Progenitor cell of endocrine pancreas (in vitro differentiated cells): Measurements from ENCODE around the gene SAPCD1. TPM values are rescaled to one million over a fixed set of nuclear protein-coding genes. Genes with fewer than 3 reads are reported as not detected.
A peak's percentile ranks its signal among the peaks of the same experiment; 100 is the strongest.

Experiments used
- DNase-seq: peaks from one replicate; pipeline ENCODE4 v3.0.0; 2021; ENCODE audit warnings: low spot score; ENCODE audit not compliant: unreplicated experiment
- H3K27ac Mint-ChIP-seq: 2 replicates; pipeline ENCODE4 v1.8.0; 2021; ENCODE audit warnings: mild to moderate bottlenecking, moderate library complexity, mixed read lengths
- H3K27me3 Mint-ChIP-seq: 2 replicates; pipeline ENCODE4 v1.8.0; 2021; ENCODE audit warnings: mixed read lengths
- H3K36me3 Mint-ChIP-seq: 2 replicates; pipeline ENCODE4 v1.8.0; 2022; ENCODE audit warnings: mixed read lengths; ENCODE audit not compliant: insufficient read depth
- H3K4me1 Mint-ChIP-seq: 2 replicates; pipeline ENCODE4 v1.8.0; 2021; ENCODE audit warnings: low read depth, mixed read lengths
- H3K4me3 Mint-ChIP-seq: 2 replicates; pipeline ENCODE4 v1.8.0; 2021; ENCODE audit warnings: low read depth, mild to moderate bottlenecking, moderate library complexity, mixed read lengths
- H3K9me3 Mint-ChIP-seq: 2 replicates; pipeline ENCODE4 v1.8.0; 2021; ENCODE audit warnings: low read depth, mixed read lengths
- CTCF ChIP-seq: fragments of 200-600 bp; sonication (generic); IDR thresholded peaks from one replicate; pipeline ENCODE4 v1.5.0; 2021; ENCODE audit warnings: antibody characterized with exemption, mild to moderate bottlenecking; ENCODE audit not compliant: unreplicated experiment
- long read RNA-seq: library from polyadenylated mRNA; unstranded; transcript quantifications from one replicate; pipeline ENCODE4 v2.0.0, GENCODE V29; 2020
- total RNA-seq: library from RNA; stranded (reverse); gene quantifications from 2 replicates; pipeline ENCODE4 v1.2.1, GENCODE V29; 2021

SAPCD1 gene
- total RNA-seq: 8.6 and 11.9 TPM in 2 replicates
- long read RNA-seq: 0 reads

- Mint-ChIP-seq H3K36me3 (peaks cover 3% of the 10 kb centered on the region), H3K27me3 (no peaks in the 10 kb centered on the region), H3K27ac (no peak within 1 kb of the TSS), H3K4me3 (no peak within 1 kb of the TSS), H3K9me3 (no peaks in the 10 kb centered on the region), H3K4me1 (no peaks in the 10 kb centered on the region)
- DNase-seq: no peak
- no peak for TF ChIP-seq CTCF
Observed at GRCh38 chr6:31762356-31762755, at the start of gene SAPCD1. Gene SAPCD1 (plus strand): TSS chr6:31762656. CDS start chr6:31763055, 399 bp downstream.

DNA sequence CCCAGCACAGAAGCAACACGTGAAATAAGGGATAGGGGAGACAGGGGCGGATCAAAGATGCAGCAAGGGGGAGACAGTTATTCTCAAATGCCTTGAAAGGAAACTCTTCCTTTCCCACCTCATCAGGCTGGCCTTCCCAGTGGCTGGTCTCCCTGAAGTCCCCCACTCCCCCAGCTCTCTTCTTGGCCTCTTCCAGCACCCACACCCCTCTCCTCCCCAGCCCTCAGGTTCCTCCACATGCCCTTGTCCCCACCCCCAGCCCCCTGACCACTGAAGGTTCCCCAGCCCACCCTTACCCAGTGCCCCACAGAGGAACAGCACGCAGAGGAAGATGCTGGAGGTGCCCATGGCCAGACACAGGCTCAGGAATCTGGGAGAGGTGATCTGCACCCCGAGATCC is 49.0 kb upstream of the SAPCD1 start:
- no peak for TF ChIP-seq CTCF
- Mint-ChIP-seq H3K9me3 (no peaks in the 10 kb centered on the region), H3K4me3 (no peak overlapping the region), H3K4me1 (peaks cover 27% of the 10 kb centered on the region), H3K36me3 (no peaks in the 10 kb centered on the region), H3K27me3 (peaks cover 11% of the 10 kb centered on the region), H3K27ac (no peak overlapping the region)
- DNase-seq: no peak

DNA sequence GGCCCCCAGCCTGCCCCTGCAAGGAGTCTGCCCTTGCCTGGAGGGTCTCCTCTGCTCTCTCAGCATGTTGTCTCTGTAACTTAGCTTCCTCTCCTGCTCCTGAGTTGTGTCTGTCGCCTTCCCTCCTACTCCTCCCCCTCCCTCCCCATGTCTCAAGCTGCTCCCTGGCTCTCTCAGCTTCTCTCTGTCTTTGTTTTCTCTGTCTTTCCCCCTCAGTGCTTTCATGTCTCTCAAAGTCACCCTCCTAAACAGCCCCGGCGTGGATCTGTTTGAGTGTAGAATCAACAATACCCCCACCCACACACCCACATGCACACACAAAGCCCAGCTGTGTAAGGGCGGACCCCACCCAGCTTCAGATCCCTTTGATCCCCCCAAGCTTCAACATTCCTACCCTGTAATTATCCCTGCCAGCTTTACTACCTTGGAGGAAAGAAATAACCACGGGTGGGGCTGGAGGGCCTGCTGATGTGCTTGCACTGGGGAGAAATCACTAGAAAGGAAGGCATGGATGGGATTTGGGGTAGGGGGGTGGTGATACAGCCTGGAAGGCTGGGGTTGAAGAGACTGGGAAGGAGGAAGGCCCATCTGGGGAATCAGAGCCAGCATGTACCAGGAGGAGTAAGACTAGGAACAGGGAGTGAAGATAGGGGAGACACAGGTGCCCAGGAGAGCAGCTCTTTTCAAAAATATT is 48.3 kb upstream of the SAPCD1 start:
- DNase-seq: no peak
- Mint-ChIP-seq H3K27ac (peak overlapping the region; percentile 88), H3K4me3 (no peak overlapping the region), H3K4me1 (peaks cover 32% of the 10 kb centered on the region), H3K36me3 (no peaks in the 10 kb centered on the region), H3K27me3 (peaks cover 11% of the 10 kb centered on the region), H3K9me3 (no peaks in the 10 kb centered on the region)
- no peak for TF ChIP-seq CTCF

DNA sequence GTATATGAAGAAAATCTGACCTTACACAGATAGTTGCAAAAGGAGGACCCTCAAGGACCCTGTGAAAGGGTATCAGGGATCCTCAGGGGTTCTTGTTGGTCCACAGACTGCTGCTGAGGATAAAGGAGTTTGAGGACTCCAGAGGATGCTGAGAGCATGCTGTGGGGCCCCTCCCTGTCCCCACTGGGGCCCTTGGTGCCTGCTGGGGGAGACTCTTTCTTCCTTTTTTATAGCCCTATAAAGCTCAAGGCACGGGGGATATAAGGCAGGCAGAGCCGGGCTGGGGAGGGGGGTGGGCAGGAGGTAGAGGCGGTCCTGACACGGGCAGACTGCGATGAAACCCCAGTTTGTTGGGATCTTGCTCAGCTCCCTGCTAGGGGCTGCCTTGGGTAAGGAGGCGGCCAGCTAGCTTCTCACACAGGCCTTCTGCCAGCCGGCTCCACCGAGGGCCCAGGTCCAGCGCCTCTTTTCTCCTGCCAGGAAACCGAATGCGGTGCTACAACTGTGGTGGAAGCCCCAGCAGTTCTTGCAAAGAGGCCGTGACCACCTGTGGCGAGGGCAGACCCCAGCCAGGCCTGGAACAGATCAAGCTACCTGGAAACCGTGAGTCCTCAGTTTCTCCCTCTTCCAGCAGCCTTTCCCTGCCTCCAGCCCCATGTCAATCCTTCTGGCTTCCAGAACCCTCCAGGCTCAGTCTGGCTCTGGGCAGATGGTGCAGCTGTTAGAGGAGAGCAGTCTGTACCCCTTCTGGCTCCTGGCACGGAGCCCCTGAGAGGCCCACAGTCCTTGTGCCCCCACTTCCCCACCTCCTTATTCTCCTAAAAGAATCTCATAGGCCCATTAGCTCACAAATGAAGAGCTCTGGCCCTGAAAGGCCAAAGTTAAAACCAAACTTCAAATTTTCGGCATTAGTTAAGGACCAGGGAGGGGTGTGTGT is 47.2 kb upstream of the SAPCD1 start, which contains the start of gene LY6G6D:
LY6G6D (plus strand) TSS at position 327 of the 937 bp plus-strand sequence; CDS start at position 335, 8 bp downstream.
- peaks cover 32% of the 10 kb centered on the region for H3K4me1 Mint-ChIP-seq
- DNase-seq: no peak
- no peak for TF ChIP-seq CTCF
- peak within 1 kb of the TSS; percentile 88 for H3K27ac Mint-ChIP-seq
- no peaks in the 10 kb centered on the region for H3K9me3 Mint-ChIP-seq
- no peaks in the 10 kb centered on the region for H3K36me3 Mint-ChIP-seq
- H3K27me3 Mint-ChIP-seq: peaks cover 11% of the 10 kb centered on the region
- H3K4me3 Mint-ChIP-seq: no peak within 1 kb of the TSS

- Mint-ChIP-seq H3K27ac (no peak overlapping the region), H3K4me1 (peaks cover 30% of the 10 kb centered on the region), H3K36me3 (no peaks in the 10 kb centered on the region), H3K27me3 (peaks cover 5% of the 10 kb centered on the region), H3K9me3 (no peaks in the 10 kb centered on the region), H3K4me3 (no peak overlapping the region)
- DNase-seq: peak; percentile 34
- peak; percentile 57 for TF ChIP-seq CTCF
Observed at GRCh38 chr6:31717499-31718222, 44.8 kb upstream of the SAPCD1 start.
